Measurements from ENCODE around the gene TMEM214. TPM values are rescaled to one million over a fixed set of nuclear protein-coding genes. Genes with fewer than 3 reads are reported as not detected.

TMEM214 gene
- total RNA-seq, 4 donors from 2014 or later: 16.1 to 96.2 (median 66.5) TPM

GRCh38 chr2:27039426-27039825 lies 6.7 kb downstream of the TMEM214 start:
- no peak for TF ChIP-seq POLR2A (IDR thresholded peaks at IDR 0.05)
- TF ChIP-seq CTCF (IDR thresholded peaks at IDR 0.05): no peak
- no peak for DNase-seq
- no peak overlapping the region for H3K4me3 ChIP-seq
- no peak overlapping the region for H3K27ac ChIP-seq
- peaks cover 0 to 4% of the 10 kb centered on the region in 2 donors for H3K4me1 ChIP-seq
- H3K36me3 ChIP-seq: no peaks in the 10 kb centered on the region
- no peaks in the 10 kb centered on the region for H3K9me3 ChIP-seq
- H3K27me3 ChIP-seq: no peaks in the 10 kb centered on the region
- intact Hi-C loops (cut with DNase I; ENCODE audit: low total_unique reads): no loop called here

GRCh38 chr2:27039871-27040270 lies 7.1 kb downstream of the TMEM214 start:
- H3K4me3 ChIP-seq: no peak overlapping the region
- no peak for DNase-seq
- no peak for TF ChIP-seq POLR2A (IDR thresholded peaks at IDR 0.05)
- TF ChIP-seq CTCF (IDR thresholded peaks at IDR 0.05): no peak
- no peak overlapping the region for H3K27ac ChIP-seq
- no peaks in the 10 kb centered on the region for H3K9me3 ChIP-seq
- H3K27me3 ChIP-seq: no peaks in the 10 kb centered on the region
- H3K4me1 ChIP-seq: peaks cover 0 to under 1% of the 10 kb centered on the region in 2 donors
- intact Hi-C loops (cut with DNase I; ENCODE audit: low total_unique reads): no loop called here
- H3K36me3 ChIP-seq: no peaks in the 10 kb centered on the region

- Histone ChIP-seq H3K36me3 (no peaks in the 10 kb centered on the region), H3K4me3 (no peak overlapping the region), H3K27ac (no peak overlapping the region), H3K27me3 (no peaks in the 10 kb centered on the region), H3K4me1 (no peaks in the 10 kb centered on the region), H3K9me3 (no peaks in the 10 kb centered on the region)
- intact Hi-C loops (cut with DNase I; ENCODE audit: low total_unique reads): no loop called here
- no peak for DNase-seq
- no peak for TF ChIP-seq CTCF (IDR thresholded peaks at IDR 0.05)
- no peak for TF ChIP-seq POLR2A (IDR thresholded peaks at IDR 0.05)
These were observed 7.5 kb downstream of the TMEM214 start for GRCh38 chr2:27040282-27040681.

GRCh38 chr2:27041752-27042151 lies 9.0 kb downstream of the TMEM214 start:
- intact Hi-C loops (cut with DNase I; ENCODE audit: low total_unique reads): no loop called here
- Histone ChIP-seq H3K27ac (peak overlapping the region; percentile 14 to 22), H3K4me1 (no peaks in the 10 kb centered on the region), H3K4me3 (no peak overlapping the region), H3K36me3 (no peaks in the 10 kb centered on the region), H3K9me3 (no peaks in the 10 kb centered on the region), H3K27me3 (no peaks in the 10 kb centered on the region)
- TF ChIP-seq POLR2A (IDR thresholded peaks at IDR 0.05) (no peak), CTCF (IDR thresholded peaks at IDR 0.05) (no peak)
- DNase-seq: no peak

GRCh38 chr2:27042159-27042661 lies 9.4 kb downstream of the TMEM214 start:
- Histone ChIP-seq H3K27ac (peak overlapping the region; percentile 14 to 22), H3K36me3 (no peaks in the 10 kb centered on the region), H3K27me3 (no peaks in the 10 kb centered on the region), H3K4me1 (no peaks in the 10 kb centered on the region), H3K4me3 (no peak overlapping the region), H3K9me3 (no peaks in the 10 kb centered on the region)
- TF ChIP-seq CTCF (IDR thresholded peaks at IDR 0.05): no peak
- no peak for DNase-seq
- intact Hi-C loops (cut with DNase I; ENCODE audit: low total_unique reads): no loop called here
